SK-N-SH (cell line): ENCODE results near the gene LRRC8E. TPM values are rescaled to one million over a fixed set of nuclear protein-coding genes. Genes with fewer than 3 reads are reported as not detected.

Source experiments
- CTCF ChIA-PET: fragments of 300-600, 350-600 bp; formaldehyde crosslinking; extraction: SDS; loops from one replicate; lab custom pipeline; 2021; lab: Yijun Ruan, JAX
- POLR2A ChIA-PET: fragments of 350-600 bp; sonication (Branson Sonifier 250); formaldehyde crosslinking; extraction: SDS; loops from one replicate; lab custom pipeline; 2020; ENCODE audit warnings: antibody characterized with exemption, inconsistent platforms; lab: Yijun Ruan, JAX
- DNase-seq: peaks from one replicate; pipeline ENCODE4 v3.0.0; 2012
- H2AFZ ChIP-seq: fragments of 200-600 bp; sonication (generic); 2 replicates; pipeline ENCODE4 v1.8.1; 2016; ENCODE audit warnings: antibody characterized with exemption, mild to moderate bottlenecking, low read depth
- H3F3A ChIP-seq: fragments of 200-600 bp; sonication (generic); replicated peaks from 2 replicates; pipeline ENCODE3; 2016; ENCODE audit warnings: antibody characterized with exemption, mild to moderate bottlenecking; ENCODE audit not compliant: insufficient read depth
- H3K27ac ChIP-seq, 2 experiments: fragments of 200-500 bp in 1 of 2; fragments of 200-600 bp in 1 of 2; sonication (Bioruptor generic) in 1 of 2; sonication (generic), shearing (Covaris generic) in 1 of 2; 2 replicates each; pipeline versions ENCODE4 v1.5.1 to v1.6.1; 2014 to 2016; ENCODE audit warnings: low read depth in 2 of 2, inconsistent platforms in 1 of 2, low read length in 1 of 2, mild to moderate bottlenecking in 1 of 2, mixed read lengths in 1 of 2
- H3K27me3 ChIP-seq: fragments of 200-600 bp; sonication (generic), shearing (Covaris generic); 2 replicates; pipeline ENCODE4 v1.6.1; 2016; ENCODE audit warnings: mixed run types; ENCODE audit not compliant: insufficient read depth
- H3K36me3 ChIP-seq, 2 experiments: fragments of 200-500 bp in 1 of 2; fragments of 200-600 bp in 1 of 2; sonication (Bioruptor generic) in 1 of 2; sonication (generic) in 1 of 2; replicated peaks in 1 of 2; 2 replicates each; pipeline versions ENCODE3 to v1.5.1; 2014 to 2016; ENCODE audit warnings: low read length in 1 of 2, mild to moderate bottlenecking in 1 of 2; ENCODE audit not compliant: insufficient read depth in 2 of 2, control insufficient read depth in 1 of 2
- H3K4me1 ChIP-seq, 2 experiments: fragments of 200-500 bp in 1 of 2; fragments of 200-600 bp in 1 of 2; sonication (Bioruptor generic) in 1 of 2; sonication (generic), shearing (Covaris generic) in 1 of 2; 2 replicates each; pipeline versions ENCODE4 v1.5.1 to v1.6.1; 2014 to 2016; ENCODE audit warnings: low read depth in 1 of 2, low read length in 1 of 2, mixed run types in 1 of 2; ENCODE audit not compliant: insufficient read depth in 2 of 2, control insufficient read depth in 1 of 2
- H3K4me2 ChIP-seq: fragments of 200-600 bp; sonication (generic), shearing (Covaris generic); 2 replicates; pipeline ENCODE4 v1.6.1; 2017; ENCODE audit warnings: mixed run types
- H3K4me3 ChIP-seq, 2 experiments: fragments of 200-500 bp in 1 of 2; fragments of 200-600 bp in 1 of 2; sonication (Bioruptor generic) in 1 of 2; sonication (generic), shearing (Covaris generic) in 1 of 2; 2 replicates each; pipeline versions ENCODE4 v1.5.1 to v1.8.1; 2014 to 2016; ENCODE audit warnings: low read depth in 2 of 2, inconsistent platforms in 1 of 2, low read length in 1 of 2, mild to moderate bottlenecking in 1 of 2, mixed read lengths in 1 of 2, moderate library complexity in 1 of 2
- H3K79me2 ChIP-seq: fragments of 200-600 bp; sonication (generic); 2 replicates; pipeline ENCODE4 v1.8.1; 2017; ENCODE audit warnings: mild to moderate bottlenecking; ENCODE audit not compliant: insufficient read depth
- H3K9ac ChIP-seq: fragments of 200-600 bp; sonication (generic); 2 replicates; pipeline ENCODE4 v1.6.1; 2017; ENCODE audit warnings: mixed run types
- H3K9me2 ChIP-seq: fragments of 200-600 bp; sonication (generic); 2 replicates; pipeline ENCODE4 v1.6.1; 2017; ENCODE audit warnings: mixed run types
- H3K9me3 ChIP-seq: fragments of 200-600 bp; sonication (generic); 2 replicates; pipeline ENCODE4 v1.6.1; 2017; ENCODE audit warnings: mixed run types, mild to moderate bottlenecking, moderate library complexity
- H4K20me1 ChIP-seq: fragments of 200-600 bp; sonication (generic); 2 replicates; pipeline ENCODE4 v1.6.1; 2017; ENCODE audit warnings: mild to moderate bottlenecking, mixed run types; ENCODE audit not compliant: insufficient read depth
- FOXJ3 ChIP-seq: sonication (generic); formaldehyde crosslinking; IDR thresholded peaks from 2 replicates; pipeline ENCODE4 v1.5.1; 2020; ENCODE audit warnings: mild to moderate bottlenecking, missing genetic modification reagents
- JUND ChIP-seq: IDR thresholded peaks from 2 replicates; pipeline ENCODE4 v1.4.0; 2012
- NFIC ChIP-seq: IDR thresholded peaks from 2 replicates; pipeline ENCODE4 v1.4.0; 2012; ENCODE audit warnings: borderline replicate concordance
- RAD21 ChIP-seq: IDR thresholded peaks from 2 replicates; pipeline ENCODE4 v1.6.1; 2012; ENCODE audit warnings: mild to moderate bottlenecking, low read length
- WGBS: methylation state at CpG from one replicate; pipeline ENCODE4 v1.1.6; 2017; ENCODE audit warnings: low lambda C conversion rate; 5-methylcytosine and 5-hydroxymethylcytosine counted together
- polyA plus RNA-seq, 3 experiments: library from polyadenylated mRNA; depleted of rRNA; stranded (reverse); fragments of >200 nt; gene quantifications; 2 replicates each; pipeline ENCODE4 v1.2.3, GENCODE V29; 2012
- TF ChIP-seq, protein P1 (sequence below): fragments of 150-350 bp; IDR thresholded peaks from 2 replicates; pipeline ENCODE4 v1.6.1; 2017; ENCODE audit warnings: antibody characterized with exemption, low read length, low read depth, borderline replicate concordance
- TF ChIP-seq, protein P2 (sequence below): IDR thresholded peaks from 2 replicates; pipeline ENCODE4 v1.4.0; 2012; ENCODE audit warnings: low read depth, borderline replicate concordance
- TF ChIP-seq, protein P3 (sequence below): IDR thresholded peaks from 2 replicates; pipeline ENCODE4 v1.4.0; 2012; ENCODE audit warnings: low read depth
- TF ChIP-seq, protein P4 (sequence below): fragments of 150-350 bp; IDR thresholded peaks from 2 replicates; pipeline ENCODE4 v1.6.1; 2016; ENCODE audit warnings: mild to moderate bottlenecking, low read depth, low read length
- TF ChIP-seq, protein P5 (sequence below): IDR thresholded peaks from 2 replicates; pipeline ENCODE4 v1.4.0; 2012; ENCODE audit warnings: low read depth, borderline replicate concordance

Gene LRRC8E
- polyA plus RNA-seq, 1 of the 3 experiments (the other 2 are of a cell fraction): 0.02 TPM

DNA sequence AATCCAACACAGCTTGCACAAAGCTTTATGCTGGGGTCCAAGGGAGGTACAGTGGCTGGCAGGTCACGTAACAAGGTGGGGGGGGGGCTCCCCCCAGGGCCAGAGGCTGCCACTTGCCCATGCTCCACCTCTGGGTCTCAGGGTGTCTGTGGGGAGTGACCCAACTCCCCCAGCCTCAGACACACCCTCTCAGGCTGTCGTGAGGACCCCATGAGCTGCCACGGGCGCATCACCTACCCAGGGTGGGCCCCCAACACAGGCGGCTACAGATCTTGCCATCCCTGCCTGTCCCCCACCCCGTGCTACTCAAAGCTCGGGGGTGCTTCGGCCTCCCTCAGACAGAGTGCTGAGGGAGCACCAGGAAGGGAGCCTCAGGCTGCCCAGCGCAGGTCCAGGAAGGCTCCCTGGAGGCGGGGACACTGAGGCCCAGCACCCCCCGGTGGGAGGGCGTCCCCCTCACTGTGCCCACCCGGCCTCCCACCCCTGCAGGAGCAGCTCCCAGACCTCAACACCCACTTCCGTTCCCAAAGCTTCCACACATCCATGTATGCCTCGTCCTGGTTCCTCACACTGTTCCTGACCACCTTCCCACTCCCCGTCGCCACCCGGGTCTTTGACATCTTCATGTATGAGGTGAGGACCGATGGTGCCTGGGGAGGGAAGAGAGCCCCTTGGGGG, 37.2 kb upstream of the LRRC8E start:
- Histone ChIP-seq H3K4me3 (no peak overlapping the region), H4K20me1 (no peaks in the 10 kb centered on the region), H3F3A (no peaks in the 10 kb centered on the region), H3K9me2 (no peaks in the 10 kb centered on the region), H3K27me3 (no peaks in the 10 kb centered on the region)
- 89% methylated on average over 9 of the region's 19 CpGs for WGBS
- POLR2A ChIA-PET: no interaction called here
- TF ChIP-seq, protein P1, sequence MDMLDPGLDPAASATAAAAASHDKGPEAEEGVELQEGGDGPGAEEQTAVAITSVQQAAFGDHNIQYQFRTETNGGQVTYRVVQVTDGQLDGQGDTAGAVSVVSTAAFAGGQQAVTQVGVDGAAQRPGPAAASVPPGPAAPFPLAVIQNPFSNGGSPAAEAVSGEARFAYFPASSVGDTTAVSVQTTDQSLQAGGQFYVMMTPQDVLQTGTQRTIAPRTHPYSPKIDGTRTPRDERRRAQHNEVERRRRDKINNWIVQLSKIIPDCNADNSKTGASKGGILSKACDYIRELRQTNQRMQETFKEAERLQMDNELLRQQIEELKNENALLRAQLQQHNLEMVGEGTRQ: no peak
- no peak for TF ChIP-seq NFIC
- TF ChIP-seq, protein P2, sequence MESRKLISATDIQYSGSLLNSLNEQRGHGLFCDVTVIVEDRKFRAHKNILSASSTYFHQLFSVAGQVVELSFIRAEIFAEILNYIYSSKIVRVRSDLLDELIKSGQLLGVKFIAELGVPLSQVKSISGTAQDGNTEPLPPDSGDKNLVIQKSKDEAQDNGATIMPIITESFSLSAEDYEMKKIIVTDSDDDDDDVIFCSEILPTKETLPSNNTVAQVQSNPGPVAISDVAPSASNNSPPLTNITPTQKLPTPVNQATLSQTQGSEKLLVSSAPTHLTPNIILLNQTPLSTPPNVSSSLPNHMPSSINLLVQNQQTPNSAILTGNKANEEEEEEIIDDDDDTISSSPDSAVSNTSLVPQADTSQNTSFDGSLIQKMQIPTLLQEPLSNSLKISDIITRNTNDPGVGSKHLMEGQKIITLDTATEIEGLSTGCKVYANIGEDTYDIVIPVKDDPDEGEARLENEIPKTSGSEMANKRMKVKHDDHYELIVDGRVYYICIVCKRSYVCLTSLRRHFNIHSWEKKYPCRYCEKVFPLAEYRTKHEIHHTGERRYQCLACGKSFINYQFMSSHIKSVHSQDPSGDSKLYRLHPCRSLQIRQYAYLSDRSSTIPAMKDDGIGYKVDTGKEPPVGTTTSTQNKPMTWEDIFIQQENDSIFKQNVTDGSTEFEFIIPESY: no peak
- no peak for TF ChIP-seq FOXJ3 (CRISPR knock-in tag)
- TF ChIP-seq JUND: no peak
- TF ChIP-seq, protein P3, sequence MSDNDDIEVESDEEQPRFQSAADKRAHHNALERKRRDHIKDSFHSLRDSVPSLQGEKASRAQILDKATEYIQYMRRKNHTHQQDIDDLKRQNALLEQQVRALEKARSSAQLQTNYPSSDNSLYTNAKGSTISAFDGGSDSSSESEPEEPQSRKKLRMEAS: no peak
- TF ChIP-seq, protein P4, sequence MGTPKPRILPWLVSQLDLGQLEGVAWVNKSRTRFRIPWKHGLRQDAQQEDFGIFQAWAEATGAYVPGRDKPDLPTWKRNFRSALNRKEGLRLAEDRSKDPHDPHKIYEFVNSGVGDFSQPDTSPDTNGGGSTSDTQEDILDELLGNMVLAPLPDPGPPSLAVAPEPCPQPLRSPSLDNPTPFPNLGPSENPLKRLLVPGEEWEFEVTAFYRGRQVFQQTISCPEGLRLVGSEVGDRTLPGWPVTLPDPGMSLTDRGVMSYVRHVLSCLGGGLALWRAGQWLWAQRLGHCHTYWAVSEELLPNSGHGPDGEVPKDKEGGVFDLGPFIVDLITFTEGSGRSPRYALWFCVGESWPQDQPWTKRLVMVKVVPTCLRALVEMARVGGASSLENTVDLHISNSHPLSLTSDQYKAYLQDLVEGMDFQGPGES: no peak
- TF ChIP-seq, protein P5, sequence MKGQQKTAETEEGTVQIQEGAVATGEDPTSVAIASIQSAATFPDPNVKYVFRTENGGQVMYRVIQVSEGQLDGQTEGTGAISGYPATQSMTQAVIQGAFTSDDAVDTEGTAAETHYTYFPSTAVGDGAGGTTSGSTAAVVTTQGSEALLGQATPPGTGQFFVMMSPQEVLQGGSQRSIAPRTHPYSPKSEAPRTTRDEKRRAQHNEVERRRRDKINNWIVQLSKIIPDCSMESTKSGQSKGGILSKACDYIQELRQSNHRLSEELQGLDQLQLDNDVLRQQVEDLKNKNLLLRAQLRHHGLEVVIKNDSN: no peak
- TF ChIP-seq RAD21: no peak
- TF ChIP-seq, all 33 proteins: peak for 0
- no peaks in the 10 kb centered on the region for H3K79me2 ChIP-seq
- H2AFZ ChIP-seq: no peak overlapping the region
- no peak overlapping the region for H3K27ac ChIP-seq
- no peaks in the 10 kb centered on the region for H3K9me3 ChIP-seq
- CTCF ChIA-PET: interaction anchor here (0.5 to 3.2 kb wide), 3 partner anchors 11 to 151 kb away, joined by 3 to 41 read pairs (median 4); no protein-coding TSS in a partner anchor
- H3K4me1 ChIP-seq: peaks cover 0 to 14% of the 10 kb centered on the region in 2 experiments; a peak in 1 of 4 replicates
- H3K9ac ChIP-seq: no peak overlapping the region
- H3K36me3 ChIP-seq: no peaks in the 10 kb centered on the region
- no peak overlapping the region for H3K4me2 ChIP-seq
- DNase-seq: no peak
